ENCODE measurements around the gene PLEKHM3. TPM values are rescaled to one million over a fixed set of nuclear protein-coding genes. Genes with fewer than 3 reads are reported as not detected.

Gene PLEKHM3
- total and polyA plus RNA-seq, 2 donors (not counting 3 experiments of a cell fraction or from before 2014, with no cell fraction given) = 3.1 to 9.1 TPM

GRCh38 chr2:208064220-208064961 lies 39.1 kb upstream of the PLEKHM3 start:
- Histone ChIP-seq H3K9me3 (replicated peaks; ENCODE audit: control insufficient read depth, insufficient read depth, low read length) (no peaks in the 10 kb centered on the region), H3K36me3 (ENCODE audit: control insufficient read depth in 2 of 2, extremely low read depth in 1 of 2, insufficient read depth in 2 of 2, low read length in 2 of 2) (no peaks in the 10 kb centered on the region), H3K79me2 (ENCODE audit: control insufficient read depth, insufficient read depth, low read length) (no peaks in the 10 kb centered on the region), H3K27ac (ENCODE audit: insufficient read depth, low read depth, low read length) (no peak overlapping the region), H2AFZ (ENCODE audit: low read depth, low read length) (no peak overlapping the region), H3K9me1 (replicated peaks; ENCODE audit: control insufficient read depth, extremely low read depth, insufficient read depth, low read length) (no peaks in the 10 kb centered on the region), H3K27me3 (ENCODE audit: control insufficient read depth in 2 of 2, insufficient read depth in 2 of 2, low read length in 2 of 2) (no peaks in the 10 kb centered on the region), H4K20me1 (replicated peaks; ENCODE audit: control insufficient read depth, extremely low read depth, insufficient read depth, low read length) (no peaks in the 10 kb centered on the region), H3K4me2 (ENCODE audit: insufficient read depth, low read length) (no peak overlapping the region), H3K9ac (replicated peaks; ENCODE audit: extremely low read depth, insufficient read depth, low read length) (no peak overlapping the region), H3K4me1 (ENCODE audit: control insufficient read depth, extremely low read depth, insufficient read depth, low read length) (no peaks in the 10 kb centered on the region), H3K4me3 (replicated peaks in 1 of 3; ENCODE audit: insufficient read depth in 1 of 3, low read depth in 1 of 3, low read length in 3 of 3) (no peak overlapping the region)
- TF ChIP-seq POLR2A (IDR thresholded peaks at IDR 0.05; ENCODE audit: low read depth, low read length) = no peak
- no peak for TF ChIP-seq GATA2 (IDR thresholded peaks at IDR 0.05; ENCODE audit: insufficient read depth, insufficient read length, low read depth, low read length)
- TF ChIP-seq EZH2 (IDR thresholded peaks at IDR 0.05; ENCODE audit: borderline replicate concordance, low read depth, low read length, severe bottlenecking) = no peak
- no peak for TF ChIP-seq MYC (IDR thresholded peaks at IDR 0.05; ENCODE audit: low read depth, low read length)
- TF ChIP-seq MAX (IDR thresholded peaks at IDR 0.05; ENCODE audit: insufficient read depth, insufficient read length) = no peak
- no peak for TF ChIP-seq FOS (IDR thresholded peaks at IDR 0.05; ENCODE audit: borderline replicate concordance, insufficient read depth, low read length)
- no peak for TF ChIP-seq CTCF (IDR thresholded peaks at IDR 0.05; ENCODE audit: extremely low read depth in 1 of 2, insufficient read depth in 1 of 2, low read depth in 1 of 2, low read length in 2 of 2)
- no peak for TF ChIP-seq JUN (IDR thresholded peaks at IDR 0.05; ENCODE audit: borderline replicate concordance, insufficient read depth, insufficient read length, low read depth)
- TF ChIP-seq POLR2AphosphoS5 (IDR thresholded peaks at IDR 0.05; ENCODE audit: insufficient read depth, low read depth, low read length) = no peak
- intact Hi-C loops (cut with micrococcal nuclease) (no loop called here), dilution Hi-C loops (cut with MboI; ENCODE audit: extremely low pct_ligation_motif_present, low sequenced_read_pairs) (no loop called here)
- FAIRE-seq (no peak), DNase-seq (ENCODE audit: low read depth, low spot score) (no peak)
- POLR2A ChIA-PET = no interaction called here
- no TSS peak for BruUV-seq (replicated peaks)
- CTCF ChIA-PET = interaction anchor here (1.0 to 2.8 kb wide), 4 partner anchors 8 to 318 kb away, joined by 3 to 11 read pairs (median 7); no protein-coding TSS in a partner anchor
